WTC11 (cell line): ENCODE results near the gene ACSBG1. TPM values are rescaled to one million over a fixed set of nuclear protein-coding genes. Genes with fewer than 3 reads are reported as not detected.

Experiments
- ATAC-seq: fragments of 200-7000 bp; cut with Tn5 transposase; 2 replicates; pipeline ENCODE4 v1.10.0; 2021; ENCODE audit warnings: mild to moderate bottlenecking, moderate library complexity
- CTCF ChIA-PET: fragments of 300-600 bp; sonication (Branson Sonifier 250); formaldehyde crosslinking; loops from one replicate; lab custom pipeline; 2021; ENCODE audit warnings: antibody characterized with exemption; lab: Charles Lee
- POLR2A ChIA-PET: fragments of 350-600 bp; sonication (Branson Sonifier 250); formaldehyde crosslinking; loops from one replicate; lab custom pipeline; 2021; ENCODE audit warnings: antibody characterized with exemption; lab: Charles Lee
- DNase-seq: peaks from one replicate; pipeline ENCODE4 v3.0.0; 2021; ENCODE audit warnings: low spot score
- H3K27ac Mint-ChIP-seq: 2 replicates; pipeline ENCODE4 v1.8.0; 2021; ENCODE audit warnings: mixed read lengths
- H3K27me3 Mint-ChIP-seq: 2 replicates; pipeline ENCODE4 v1.8.0; 2021; ENCODE audit warnings: low read depth, mild to moderate bottlenecking, moderate library complexity, mixed read lengths
- H3K36me3 Mint-ChIP-seq: 2 replicates; pipeline ENCODE4 v1.8.0; 2021; ENCODE audit warnings: mixed read lengths
- H3K4me1 Mint-ChIP-seq: 2 replicates; pipeline ENCODE4 v1.8.0; 2022; ENCODE audit warnings: mixed read lengths
- H3K4me3 Mint-ChIP-seq: 2 replicates; pipeline ENCODE4 v1.8.0; 2021; ENCODE audit warnings: mild to moderate bottlenecking, moderate library complexity, mixed read lengths
- H3K9me3 Mint-ChIP-seq: 2 replicates; pipeline ENCODE4 v1.8.0; 2021; ENCODE audit warnings: mixed read lengths
- ATF1 ChIP-seq: sonication (generic); formaldehyde crosslinking; IDR thresholded peaks from 2 replicates; pipeline ENCODE4 v1.8.1; 2023; ENCODE audit warnings: mild to moderate bottlenecking, moderate library complexity, missing genetic modification reagents
- E2F4 ChIP-seq: sonication (generic); formaldehyde crosslinking; IDR thresholded peaks from 2 replicates; pipeline ENCODE4 v1.8.1; 2022; ENCODE audit warnings: low read depth, mild to moderate bottlenecking, moderate library complexity, missing genetic modification reagents, borderline replicate concordance
- E2F5 ChIP-seq: sonication (generic); formaldehyde crosslinking; IDR thresholded peaks from 2 replicates; pipeline ENCODE4 v1.8.1; 2022; ENCODE audit warnings: mild to moderate bottlenecking, moderate library complexity, missing genetic modification reagents
- ESRRA ChIP-seq: sonication (generic); formaldehyde crosslinking; IDR thresholded peaks from 2 replicates; pipeline ENCODE4 v1.8.1; 2022; ENCODE audit warnings: mild to moderate bottlenecking, missing genetic modification reagents, borderline replicate concordance
- FOXP4 ChIP-seq: sonication (generic); formaldehyde crosslinking; IDR thresholded peaks from 2 replicates; pipeline ENCODE4 v1.8.0; 2022; ENCODE audit warnings: mild to moderate bottlenecking, missing genetic modification reagents
- IRF2 ChIP-seq: sonication (generic); formaldehyde crosslinking; IDR thresholded peaks from 2 replicates; pipeline ENCODE4 v1.8.0; 2022; ENCODE audit warnings: low read depth, missing genetic modification reagents, borderline replicate concordance
- MYBL2 ChIP-seq: sonication (generic); formaldehyde crosslinking; IDR thresholded peaks from 2 replicates; pipeline ENCODE4 v1.8.1; 2023; ENCODE audit warnings: mild to moderate bottlenecking, moderate library complexity, missing genetic modification reagents
- NR1H2 ChIP-seq: sonication (generic); formaldehyde crosslinking; IDR thresholded peaks from 2 replicates; pipeline ENCODE4 v1.9.0; 2021; ENCODE audit warnings: mild to moderate bottlenecking, moderate library complexity, missing genetic modification reagents
- SMAD4 ChIP-seq: sonication (generic); formaldehyde crosslinking; IDR thresholded peaks from 2 replicates; pipeline ENCODE4 v1.8.0; 2022; ENCODE audit warnings: mild to moderate bottlenecking, missing genetic modification reagents
- TP53 ChIP-seq: sonication (generic); formaldehyde crosslinking; IDR thresholded peaks from 2 replicates; pipeline ENCODE4 v1.8.1; 2023; ENCODE audit warnings: mild to moderate bottlenecking, missing genetic modification reagents
- ZNF263 ChIP-seq: sonication (generic); formaldehyde crosslinking; IDR thresholded peaks from 2 replicates; pipeline ENCODE4 v1.8.1; 2022; ENCODE audit warnings: low read depth, mild to moderate bottlenecking, moderate library complexity, missing genetic modification reagents
- ZNF317 ChIP-seq: sonication (generic); formaldehyde crosslinking; IDR thresholded peaks from 2 replicates; pipeline ENCODE4 v1.8.1; 2023; ENCODE audit warnings: low read depth, mild to moderate bottlenecking, moderate library complexity, missing genetic modification reagents, borderline replicate concordance
- ZNF423 ChIP-seq: fragments of 250-450 bp; sonication (Bioruptor Pico); IDR thresholded peaks from 2 replicates; pipeline ENCODE4 v2.1.2; 2022; ENCODE audit warnings: mild to moderate bottlenecking, moderate library complexity
- ZNF425 ChIP-seq: fragments of 250-450 bp; sonication (Bioruptor Pico); conservative IDR thresholded peaks from 2 replicates; pipeline ENCODE4 v1.9.0; 2021; ENCODE audit warnings: mild to moderate bottlenecking
- total RNA-seq: library from RNA; stranded (reverse); gene quantifications from 3 replicates; pipeline ENCODE4 v1.2.3, GENCODE V29; 2021
- TF ChIP-seq, protein P1 (sequence below): sonication (generic); formaldehyde crosslinking; IDR thresholded peaks from 2 replicates; pipeline ENCODE4 v1.8.0; 2022; ENCODE audit warnings: mild to moderate bottlenecking, missing genetic modification reagents
- TF ChIP-seq, protein P2 (sequence below): fragments of 250-450 bp; sonication (Bioruptor Pico); IDR thresholded peaks from 2 replicates; pipeline ENCODE4 v1.9.0; 2021; ENCODE audit warnings: mild to moderate bottlenecking, borderline replicate concordance
- TF ChIP-seq, protein P3 (sequence below): sonication (generic); formaldehyde crosslinking; IDR thresholded peaks from 2 replicates; pipeline ENCODE4 v1.8.1; 2023; ENCODE audit warnings: mild to moderate bottlenecking, missing genetic modification reagents
- TF ChIP-seq, protein P4 (sequence below): fragments of 250-450 bp; sonication (Bioruptor Pico); IDR thresholded peaks from 2 replicates; pipeline ENCODE4 v1.9.0; 2021; ENCODE audit warnings: mild to moderate bottlenecking

Gene ACSBG1
- total RNA-seq, 1 experiment from 2014 or later: 5.8 TPM

- DNase-seq (no peak), ATAC-seq (no peak)
- Mint-ChIP-seq H3K36me3 (no peaks in the 10 kb centered on the region), H3K4me1 (peaks cover 29% of the 10 kb centered on the region), H3K27me3 (no peaks in the 10 kb centered on the region), H3K9me3 (no peaks in the 10 kb centered on the region), H3K27ac (no peak overlapping the region), H3K4me3 (no peak overlapping the region)
- TF ChIP-seq ESRRA (CRISPR knock-in tag): no peak
- no peak for TF ChIP-seq ATF1
- TF ChIP-seq SMAD4: no peak
- TF ChIP-seq, protein P1, sequence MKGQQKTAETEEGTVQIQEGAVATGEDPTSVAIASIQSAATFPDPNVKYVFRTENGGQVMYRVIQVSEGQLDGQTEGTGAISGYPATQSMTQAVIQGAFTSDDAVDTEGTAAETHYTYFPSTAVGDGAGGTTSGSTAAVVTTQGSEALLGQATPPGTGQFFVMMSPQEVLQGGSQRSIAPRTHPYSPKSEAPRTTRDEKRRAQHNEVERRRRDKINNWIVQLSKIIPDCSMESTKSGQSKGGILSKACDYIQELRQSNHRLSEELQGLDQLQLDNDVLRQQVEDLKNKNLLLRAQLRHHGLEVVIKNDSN: no peak
- no peak for TF ChIP-seq E2F4 (CRISPR knock-in tag)
- ChIA-PET POLR2A (interaction anchor here (1.6 kb wide), 1 partner anchor 32 kb away, joined by 4 read pairs; no protein-coding TSS in a partner anchor), CTCF (interaction anchor here (0.9 to 1.4 kb wide), 4 partner anchors 52 to 274 kb away, joined by 3 to 5 read pairs (median 4); no protein-coding TSS in a partner anchor)
Measured at GRCh38 chr15:78233496-78233895, 869 bp downstream of the ACSBG1 start.

DNA sequence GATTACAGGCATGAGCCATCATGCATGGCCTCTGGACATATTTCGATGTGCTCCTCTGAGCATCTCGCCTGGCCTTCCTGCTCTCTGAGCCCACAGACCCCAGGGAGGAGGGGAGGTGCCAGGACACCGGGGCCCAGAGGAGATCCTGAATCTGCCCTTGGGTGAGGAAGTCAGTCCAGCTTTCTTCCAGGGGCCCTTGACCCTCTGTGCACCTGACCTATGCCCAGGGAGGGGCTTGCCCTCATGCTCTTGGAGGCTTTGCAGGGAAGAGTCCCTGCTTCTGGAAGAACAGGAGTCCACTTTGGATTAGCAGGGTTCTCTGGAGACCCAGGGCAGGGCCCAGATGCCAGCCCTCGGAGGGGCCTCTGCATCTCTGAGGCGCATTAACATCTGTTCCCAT lies 1.4 kb downstream of the ACSBG1 start:
- no peaks in the 10 kb centered on the region for H3K36me3 Mint-ChIP-seq
- TF ChIP-seq IRF2 (CRISPR knock-in tag) (no peak), SMAD4 (no peak), E2F5 (CRISPR knock-in tag) (no peak), ZNF425 (CRISPR knock-in tag) (no peak), NR1H2 (CRISPR knock-in tag) (no peak), MYBL2 (CRISPR knock-in tag) (no peak), ZNF423 (CRISPR knock-in tag) (no peak), FOXP4 (CRISPR knock-in tag) (no peak), ZNF263 (CRISPR knock-in tag) (no peak), TP53 (CRISPR knock-in tag) (no peak), ZNF317 (CRISPR knock-in tag) (no peak)
- TF ChIP-seq, protein P2, sequence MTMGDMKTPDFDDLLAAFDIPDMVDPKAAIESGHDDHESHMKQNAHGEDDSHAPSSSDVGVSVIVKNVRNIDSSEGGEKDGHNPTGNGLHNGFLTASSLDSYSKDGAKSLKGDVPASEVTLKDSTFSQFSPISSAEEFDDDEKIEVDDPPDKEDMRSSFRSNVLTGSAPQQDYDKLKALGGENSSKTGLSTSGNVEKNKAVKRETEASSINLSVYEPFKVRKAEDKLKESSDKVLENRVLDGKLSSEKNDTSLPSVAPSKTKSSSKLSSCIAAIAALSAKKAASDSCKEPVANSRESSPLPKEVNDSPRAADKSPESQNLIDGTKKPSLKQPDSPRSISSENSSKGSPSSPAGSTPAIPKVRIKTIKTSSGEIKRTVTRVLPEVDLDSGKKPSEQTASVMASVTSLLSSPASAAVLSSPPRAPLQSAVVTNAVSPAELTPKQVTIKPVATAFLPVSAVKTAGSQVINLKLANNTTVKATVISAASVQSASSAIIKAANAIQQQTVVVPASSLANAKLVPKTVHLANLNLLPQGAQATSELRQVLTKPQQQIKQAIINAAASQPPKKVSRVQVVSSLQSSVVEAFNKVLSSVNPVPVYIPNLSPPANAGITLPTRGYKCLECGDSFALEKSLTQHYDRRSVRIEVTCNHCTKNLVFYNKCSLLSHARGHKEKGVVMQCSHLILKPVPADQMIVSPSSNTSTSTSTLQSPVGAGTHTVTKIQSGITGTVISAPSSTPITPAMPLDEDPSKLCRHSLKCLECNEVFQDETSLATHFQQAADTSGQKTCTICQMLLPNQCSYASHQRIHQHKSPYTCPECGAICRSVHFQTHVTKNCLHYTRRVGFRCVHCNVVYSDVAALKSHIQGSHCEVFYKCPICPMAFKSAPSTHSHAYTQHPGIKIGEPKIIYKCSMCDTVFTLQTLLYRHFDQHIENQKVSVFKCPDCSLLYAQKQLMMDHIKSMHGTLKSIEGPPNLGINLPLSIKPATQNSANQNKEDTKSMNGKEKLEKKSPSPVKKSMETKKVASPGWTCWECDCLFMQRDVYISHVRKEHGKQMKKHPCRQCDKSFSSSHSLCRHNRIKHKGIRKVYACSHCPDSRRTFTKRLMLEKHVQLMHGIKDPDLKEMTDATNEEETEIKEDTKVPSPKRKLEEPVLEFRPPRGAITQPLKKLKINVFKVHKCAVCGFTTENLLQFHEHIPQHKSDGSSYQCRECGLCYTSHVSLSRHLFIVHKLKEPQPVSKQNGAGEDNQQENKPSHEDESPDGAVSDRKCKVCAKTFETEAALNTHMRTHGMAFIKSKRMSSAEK (CRISPR knock-in tag): no peak
- TF ChIP-seq, protein P3, sequence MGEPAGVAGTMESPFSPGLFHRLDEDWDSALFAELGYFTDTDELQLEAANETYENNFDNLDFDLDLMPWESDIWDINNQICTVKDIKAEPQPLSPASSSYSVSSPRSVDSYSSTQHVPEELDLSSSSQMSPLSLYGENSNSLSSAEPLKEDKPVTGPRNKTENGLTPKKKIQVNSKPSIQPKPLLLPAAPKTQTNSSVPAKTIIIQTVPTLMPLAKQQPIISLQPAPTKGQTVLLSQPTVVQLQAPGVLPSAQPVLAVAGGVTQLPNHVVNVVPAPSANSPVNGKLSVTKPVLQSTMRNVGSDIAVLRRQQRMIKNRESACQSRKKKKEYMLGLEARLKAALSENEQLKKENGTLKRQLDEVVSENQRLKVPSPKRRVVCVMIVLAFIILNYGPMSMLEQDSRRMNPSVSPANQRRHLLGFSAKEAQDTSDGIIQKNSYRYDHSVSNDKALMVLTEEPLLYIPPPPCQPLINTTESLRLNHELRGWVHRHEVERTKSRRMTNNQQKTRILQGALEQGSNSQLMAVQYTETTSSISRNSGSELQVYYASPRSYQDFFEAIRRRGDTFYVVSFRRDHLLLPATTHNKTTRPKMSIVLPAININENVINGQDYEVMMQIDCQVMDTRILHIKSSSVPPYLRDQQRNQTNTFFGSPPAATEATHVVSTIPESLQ (CRISPR knock-in tag): no peak
- TF ChIP-seq, protein P4, sequence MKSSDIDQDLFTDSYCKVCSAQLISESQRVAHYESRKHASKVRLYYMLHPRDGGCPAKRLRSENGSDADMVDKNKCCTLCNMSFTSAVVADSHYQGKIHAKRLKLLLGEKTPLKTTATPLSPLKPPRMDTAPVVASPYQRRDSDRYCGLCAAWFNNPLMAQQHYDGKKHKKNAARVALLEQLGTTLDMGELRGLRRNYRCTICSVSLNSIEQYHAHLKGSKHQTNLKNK (CRISPR knock-in tag): no peak
- TF ChIP-seq, all 79 proteins: peak for 0
- DNase-seq: no peak
- Mint-ChIP-seq H3K27ac (no peak overlapping the region), H3K4me3 (no peak overlapping the region), H3K9me3 (no peaks in the 10 kb centered on the region), H3K27me3 (no peaks in the 10 kb centered on the region), H3K4me1 (peaks cover 29% of the 10 kb centered on the region)
- no peak for ATAC-seq
- CTCF ChIA-PET: no interaction called here
- POLR2A ChIA-PET: no interaction called here
